ENCODE data around the gene PIP4K2B.

- TF ChIP-seq CTCF (IDR thresholded peaks at IDR 0.05): peak in 3 of 12 donors; percentile 10 to 14 (median 13)
- no peak for TF ChIP-seq POLR2A (IDR thresholded peaks at IDR 0.05)
Measured at GRCh38 chr17:38761612-38762011, 37.7 kb downstream of the PIP4K2B start.
